Mucosa of descending colon (tissue), 3 donors: Measurements from ENCODE around the gene NUDT3. TPM values are rescaled to one million over a fixed set of nuclear protein-coding genes. Genes with fewer than 3 reads are reported as not detected.

ENCODE experiments used
- ATAC-seq: fragments of 200-7000 bp; cut with Tn5 transposase; one replicate; pipeline ENCODE4 v1.9.1; 2020; ENCODE audit warnings: mild to moderate bottlenecking, moderate library complexity
- DNase-seq, 3 donors: peaks; one replicate each; pipeline ENCODE4 v3.0.0-alpha.2; 2020
- H3K36me3 ChIP-seq: fragments of 200-600 bp; one replicate; pipeline ENCODE4 v1.8.0; 2021; ENCODE audit warnings: low read depth, mild to moderate bottlenecking
- H3K4me1 ChIP-seq: fragments of 200-600 bp; one replicate; pipeline ENCODE4 v1.8.0; 2021; ENCODE audit warnings: low read depth, mild to moderate bottlenecking
- H3K4me3 ChIP-seq: fragments of 200-600 bp; one replicate; pipeline ENCODE4 v1.8.0; 2021; ENCODE audit warnings: mild to moderate bottlenecking
- H3K9me3 ChIP-seq: fragments of 200-600 bp; one replicate; pipeline ENCODE4 v1.8.0; 2021; ENCODE audit warnings: mild to moderate bottlenecking
- CTCF ChIP-seq: fragments of 200-600 bp; IDR thresholded peaks from one replicate; pipeline ENCODE4 v1.8.0; 2022; ENCODE audit warnings: antibody characterized with exemption, mild to moderate bottlenecking
- intact Hi-C, 2 donors: fragments of 100-400 bp; cut with DNase I in 1 of 2; cut with micrococcal nuclease in 1 of 2; formaldehyde crosslinking; loops; one replicate each; pipeline versions ENCODE4 v1.11.0 to v1.11.1; 2022; cut with DNase I, micrococcal nuclease
- total RNA-seq, 3 donors: library from RNA; stranded (reverse); fragmentation: NEBNext Ultra II Directional in 2 of 3; extraction: Animal tissue kit (Norgen Biotek cat#: 25700) in 2 of 3; gene quantifications; one replicate each; pipeline versions ENCODE4 v1.2.1 to v1.2.4, GENCODE V29; 2021 to 2023
- donor health status: DM: no; HTN: no; CAD: no; lungs with moderate emphysema.
- donor health status: DM: no; HTN: no; CAD: no.
- donor health status: DM: no; HTN: yes; CAD: no.

Gene NUDT3
- total RNA-seq, 3 donors from 2014 or later, result 19.1 to 48.7 (median 26.7) TPM

DNA sequence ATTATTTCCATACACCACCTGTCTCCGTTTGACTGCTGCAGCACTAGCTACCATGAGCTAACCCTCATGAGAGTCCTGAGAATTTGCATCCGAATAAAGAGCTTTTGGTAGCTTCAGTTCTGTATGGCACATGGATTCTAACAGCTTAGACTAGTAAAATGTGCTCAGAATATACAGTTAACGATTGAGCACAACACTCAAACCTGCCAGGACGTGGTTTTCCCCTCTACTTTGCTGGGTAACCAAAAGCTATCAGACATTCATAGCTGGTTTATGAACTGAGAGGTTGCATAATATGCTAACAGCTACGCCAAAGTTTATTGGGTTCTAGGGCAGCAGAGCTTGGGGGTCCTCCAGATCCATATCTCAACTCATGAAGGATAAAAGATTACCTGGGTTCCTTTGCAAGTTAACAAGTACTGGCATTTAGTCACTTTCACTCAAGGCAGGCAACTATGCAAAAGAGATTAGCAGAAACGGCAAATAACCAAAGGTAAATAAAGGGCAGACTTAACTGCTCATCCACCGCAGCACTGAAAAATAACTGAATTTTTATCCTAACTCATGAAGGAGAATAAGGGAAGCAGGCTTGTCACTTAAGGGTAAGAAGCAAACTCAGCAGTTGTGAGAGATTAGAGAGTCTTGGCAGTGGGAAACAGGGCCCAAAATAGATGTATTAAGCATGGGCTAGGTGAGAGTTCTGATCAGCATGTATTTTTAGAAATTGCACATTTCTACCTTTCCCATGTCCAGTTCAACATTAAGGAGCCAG lies 29.4 kb downstream of the NUDT3 start:
- H3K9me3 ChIP-seq, result no peaks in the 10 kb centered on the region

DNA sequence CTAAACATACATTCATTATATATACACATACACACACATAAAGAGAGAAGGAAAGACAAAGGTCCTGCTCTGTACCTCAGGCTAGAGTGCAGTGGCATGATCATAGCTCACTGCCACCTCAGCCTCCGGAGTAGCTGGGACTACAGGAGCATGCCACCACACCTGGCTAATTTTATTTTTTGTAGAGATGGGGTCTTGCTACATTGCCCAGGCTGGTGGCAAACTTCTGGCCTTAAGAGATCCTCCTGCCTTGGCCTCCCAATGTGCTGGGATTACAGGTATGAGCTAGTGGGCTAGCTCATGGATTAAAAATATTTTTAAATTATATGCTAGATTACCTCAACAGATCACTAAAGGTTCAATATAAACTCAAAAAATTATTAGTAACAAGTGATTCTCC lies 30.3 kb downstream of the NUDT3 start:
- H3K36me3 ChIP-seq, result no peaks in the 10 kb centered on the region
- no peaks in the 10 kb centered on the region for H3K9me3 ChIP-seq
- ATAC-seq, result no peak
- intact Hi-C loops, result no loop called here
- H3K4me3 ChIP-seq, result no peak overlapping the region
- DNase-seq, result no peak
- no peaks in the 10 kb centered on the region for H3K4me1 ChIP-seq
- no peak for TF ChIP-seq CTCF

More for the DNA sequence above, 29.4 kb downstream of the NUDT3 start:
- ATAC-seq (no peak), DNase-seq (no peak)
- no peak for TF ChIP-seq CTCF
- H3K4me3 ChIP-seq, result no peak overlapping the region
- intact Hi-C loops, result no loop called here
- no peaks in the 10 kb centered on the region for H3K4me1 ChIP-seq
- H3K36me3 ChIP-seq, result no peaks in the 10 kb centered on the region

DNA sequence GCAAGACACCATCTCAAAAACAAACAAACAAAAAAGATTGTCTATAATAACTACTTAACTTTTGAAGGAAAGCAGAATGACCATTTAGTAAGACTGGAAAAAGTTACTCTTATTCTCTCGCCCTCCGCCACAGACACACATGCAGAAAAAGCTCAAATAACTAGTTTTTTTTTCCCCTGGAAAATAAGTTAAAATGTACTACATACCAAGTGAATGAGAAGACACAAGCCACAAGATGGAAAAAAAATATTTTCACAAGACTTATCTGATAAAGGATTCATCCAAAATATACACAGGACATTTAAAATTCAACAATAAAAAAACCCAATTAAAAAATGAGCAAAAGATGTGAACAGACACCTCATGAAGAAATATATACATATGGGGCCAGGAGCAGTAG lies 31.9 kb downstream of the NUDT3 start:
- ATAC-seq (no peak), DNase-seq (no peak)
- no peaks in the 10 kb centered on the region for H3K36me3 ChIP-seq
- H3K4me3 ChIP-seq, result no peak overlapping the region
- no peaks in the 10 kb centered on the region for H3K4me1 ChIP-seq
- H3K9me3 ChIP-seq, result no peaks in the 10 kb centered on the region
- intact Hi-C loops, result no loop called here
- no peak for TF ChIP-seq CTCF

GRCh38 chr6:34359418-34360158 lies 32.9 kb downstream of the NUDT3 start:
- intact Hi-C loops, result no loop called here
- Histone ChIP-seq H3K9me3 (no peaks in the 10 kb centered on the region), H3K4me1 (no peaks in the 10 kb centered on the region), H3K36me3 (no peaks in the 10 kb centered on the region), H3K4me3 (no peak overlapping the region)
- DNase-seq (no peak), ATAC-seq (no peak)
- TF ChIP-seq CTCF, result no peak

- intact Hi-C loops, result no loop called here
- H3K36me3 ChIP-seq, result no peaks in the 10 kb centered on the region
- ATAC-seq, result no peak
These were observed 34.0 kb downstream of the NUDT3 start for GRCh38 chr6:34358389-34358905.

More at GRCh38 chr6:34358389-34358905, 34.0 kb downstream of the NUDT3 start:
- no peak for DNase-seq
- H3K4me3 ChIP-seq, result no peak overlapping the region
- no peaks in the 10 kb centered on the region for H3K9me3 ChIP-seq
- H3K4me1 ChIP-seq, result no peaks in the 10 kb centered on the region
- TF ChIP-seq CTCF, result no peak
